DMS153 treated with DMSO at 0.1 percent for 48 hours (cell line): ENCODE results near the gene MED31.
"Not testable (repeated sequence)": the region's sequence is repeated elsewhere in the genome, so short reads cannot be mapped to it uniquely, and the experiment has no call there.

Experiments
- DNase-seq: peaks from one replicate; lab custom pipeline; 2025; ENCODE audit not compliant: unreplicated experiment; lab: John Stamatoyannopoulos, UW

The MED31 gene

DNA sequence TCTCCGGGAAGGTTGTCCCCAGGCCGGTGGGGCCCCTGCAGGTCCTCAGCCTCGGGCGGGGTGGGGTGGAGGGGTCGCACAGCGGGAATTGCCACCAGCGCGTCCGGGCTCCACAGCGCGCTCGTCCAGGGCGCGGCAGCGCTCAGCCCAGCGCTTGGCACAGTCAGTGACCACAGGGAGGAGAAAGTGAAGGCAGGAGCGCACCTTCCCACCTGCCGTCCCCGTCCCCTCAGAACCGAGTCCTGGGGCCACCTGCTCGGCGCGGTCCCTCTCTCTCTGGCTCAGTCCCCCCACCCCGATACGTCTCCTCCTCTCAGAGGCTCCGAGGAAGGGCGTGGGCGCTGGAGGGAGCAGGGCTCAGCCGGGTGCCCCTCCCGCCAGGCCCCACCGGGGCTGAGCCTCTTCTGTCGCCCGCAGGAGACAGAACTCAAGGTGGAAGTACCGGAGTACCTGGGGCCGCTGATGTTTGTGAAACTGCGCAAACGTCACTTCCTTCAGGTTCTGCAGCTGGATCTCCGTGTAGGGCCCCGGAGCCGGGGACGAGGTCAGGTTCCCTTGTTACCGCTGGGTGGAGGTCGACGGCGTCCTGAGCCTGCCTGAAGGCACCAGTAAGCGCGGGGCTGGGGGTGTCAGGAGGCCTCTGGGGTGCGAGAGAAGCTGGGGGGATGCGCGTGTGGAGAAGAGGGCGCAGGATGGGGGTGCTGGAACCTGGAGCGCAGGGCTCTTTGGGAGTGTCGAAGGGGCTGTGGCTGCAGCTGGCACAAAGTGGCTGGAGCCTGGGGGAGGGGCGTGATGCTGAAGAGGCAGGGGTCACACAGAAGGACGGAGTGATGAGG lies 5.6 kb upstream of the MED31 start:
- not testable (repeated sequence) for DNase-seq

DNA sequence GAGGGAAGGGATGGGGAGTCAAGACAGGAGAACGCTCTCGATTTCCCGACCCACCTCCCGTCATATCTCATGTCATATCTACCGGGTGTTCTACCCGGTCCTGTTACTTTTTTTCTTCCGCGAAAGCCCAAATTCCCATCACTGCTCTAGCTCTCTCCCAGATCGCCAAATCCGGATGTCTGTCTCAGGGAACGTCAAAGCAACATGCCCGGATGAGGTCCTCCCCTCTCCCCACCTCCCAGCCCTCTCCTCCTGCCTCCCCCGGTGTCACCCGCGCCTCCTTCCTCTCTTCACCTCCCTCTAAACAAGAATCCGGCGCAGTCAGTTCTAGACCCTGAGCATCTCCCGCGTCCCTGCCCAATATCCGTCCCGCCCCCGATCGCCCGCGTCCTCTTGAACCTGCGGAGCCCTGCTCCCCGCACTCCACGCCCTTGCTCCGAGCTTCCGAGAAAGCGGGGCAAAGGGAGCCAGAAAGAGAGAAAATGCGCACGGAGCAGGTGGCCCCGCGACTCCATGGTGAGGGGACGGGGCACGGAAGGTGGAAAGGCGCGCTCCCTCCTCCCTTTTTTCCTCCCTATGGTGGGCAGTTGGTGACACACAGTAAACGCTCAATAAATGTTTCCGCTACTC lies 4.4 kb upstream of the MED31 start:
- DNase-seq = not testable (repeated sequence)

DNA sequence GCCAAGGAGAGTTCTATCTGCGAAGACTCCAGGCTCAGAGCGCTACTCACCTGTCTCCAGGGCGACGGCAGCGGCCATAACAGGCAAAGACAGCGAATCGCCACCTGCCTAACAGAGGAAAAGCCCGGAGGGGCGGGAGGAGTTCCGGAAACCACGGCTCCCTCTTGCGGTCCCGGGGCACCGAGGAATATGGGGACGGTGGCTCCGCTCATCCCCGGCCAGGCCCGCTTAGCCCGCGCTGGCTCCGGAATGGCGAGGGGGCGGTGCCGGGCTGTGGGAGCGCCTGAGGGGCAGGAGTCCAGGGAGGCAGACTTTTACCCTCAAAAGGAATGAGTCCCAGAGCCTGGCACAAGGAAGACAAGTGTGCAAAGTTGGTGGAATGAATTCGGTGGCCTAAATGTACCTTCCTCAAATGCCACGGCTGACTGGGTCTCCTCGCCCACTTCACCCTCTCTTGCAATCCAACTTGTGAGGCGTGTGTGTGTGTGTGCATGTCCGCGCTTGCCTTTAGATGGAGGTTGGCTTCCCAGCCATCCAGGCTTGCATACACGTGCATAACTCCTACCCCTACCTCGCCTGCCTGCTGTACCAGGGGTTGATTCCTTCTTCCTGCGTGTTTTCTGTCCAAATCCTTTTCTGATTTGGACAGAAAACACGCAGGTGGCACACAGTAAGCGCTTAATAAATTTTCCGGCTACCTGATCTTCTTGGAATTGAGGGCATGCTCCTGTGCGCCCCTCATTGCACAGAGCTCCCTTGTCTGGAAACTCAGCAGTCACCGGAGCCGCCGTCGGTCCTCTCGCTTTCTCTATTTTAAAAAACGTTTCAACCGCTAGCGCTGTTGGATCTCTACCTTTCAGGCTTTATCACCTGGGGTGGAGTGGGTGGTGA lies 3.7 kb upstream of the MED31 start:
- no peak for DNase-seq

DNA sequence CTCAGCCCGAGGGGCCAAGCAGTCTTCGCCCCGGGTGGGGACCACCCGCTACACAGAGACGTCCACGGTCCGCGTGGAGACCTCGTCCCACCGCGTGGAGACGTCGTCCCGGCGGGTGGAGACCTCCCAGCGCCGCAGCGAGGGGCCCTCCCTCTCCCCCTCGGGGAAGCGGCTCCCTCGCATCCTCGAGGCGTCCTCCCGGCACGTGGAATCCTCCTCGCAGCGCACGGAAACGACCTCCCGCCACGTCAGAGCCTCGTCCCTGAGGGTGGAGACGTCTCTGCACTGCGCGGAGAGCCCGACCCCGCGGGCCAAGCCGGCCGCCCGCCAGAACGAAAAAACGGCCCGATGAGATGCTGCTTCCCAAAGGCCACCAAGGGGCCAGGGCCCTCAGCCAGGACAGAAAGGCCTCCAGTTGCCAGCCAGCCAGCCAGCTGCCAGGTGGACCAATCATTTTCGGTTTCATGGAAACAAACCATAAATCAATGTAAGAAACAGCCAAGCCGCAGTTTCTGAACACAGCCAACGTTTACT lies 581 bp upstream of the MED31 start:
- no peak for DNase-seq

DNA sequence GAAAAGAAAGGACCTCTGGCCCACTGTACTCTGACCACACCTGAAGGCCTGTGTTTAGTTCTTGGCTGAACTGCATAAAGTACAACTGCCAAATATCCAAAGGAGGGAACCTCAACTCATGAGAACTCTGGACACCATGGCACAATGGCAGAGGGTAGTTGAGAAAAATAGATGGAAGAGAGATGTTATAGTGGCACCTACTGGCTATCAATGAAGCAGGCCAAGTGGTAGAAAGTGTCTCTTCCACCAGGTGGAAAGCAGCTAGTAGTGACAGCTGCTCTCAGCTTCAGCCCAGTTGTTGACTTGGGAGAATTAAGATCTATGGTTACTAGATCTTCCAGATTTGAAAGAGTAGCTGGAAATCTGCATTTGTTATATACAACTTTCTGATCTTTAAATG lies 3.2 kb downstream of the MED31 start:
- no peak for DNase-seq

DNA sequence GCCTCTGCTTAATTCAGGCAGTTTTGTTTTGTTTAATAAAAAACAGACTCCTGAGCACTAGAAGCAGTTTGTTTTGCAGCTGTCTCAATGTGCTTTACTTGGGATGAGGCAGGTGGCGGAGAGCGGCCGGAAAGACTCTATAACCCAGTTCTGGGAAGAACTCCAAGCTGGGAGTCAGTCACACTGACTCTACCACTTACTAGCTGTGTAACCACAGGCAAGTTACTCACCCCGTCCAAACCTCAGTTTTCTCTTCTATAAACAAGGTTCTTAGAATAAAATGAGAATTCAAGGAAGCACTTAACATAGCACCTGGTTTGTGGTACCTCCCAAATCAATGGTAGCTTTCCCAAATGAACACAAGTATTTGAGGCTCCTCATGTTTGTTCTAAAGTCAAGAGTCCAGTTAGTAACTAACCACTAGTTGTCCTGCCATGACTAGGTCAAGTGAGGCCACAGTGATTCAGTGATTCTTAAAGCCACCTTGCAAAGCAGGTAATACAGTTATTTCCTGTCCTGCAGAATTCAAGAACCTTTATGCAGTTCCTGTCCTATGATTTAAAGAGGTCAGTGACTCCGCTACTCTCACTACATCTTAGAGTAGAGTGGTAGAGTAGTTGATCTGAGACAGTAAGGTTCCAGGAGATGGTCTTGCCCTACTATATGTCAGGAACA lies 7.8 kb downstream of the MED31 start:
- DNase-seq = no peak

DNA sequence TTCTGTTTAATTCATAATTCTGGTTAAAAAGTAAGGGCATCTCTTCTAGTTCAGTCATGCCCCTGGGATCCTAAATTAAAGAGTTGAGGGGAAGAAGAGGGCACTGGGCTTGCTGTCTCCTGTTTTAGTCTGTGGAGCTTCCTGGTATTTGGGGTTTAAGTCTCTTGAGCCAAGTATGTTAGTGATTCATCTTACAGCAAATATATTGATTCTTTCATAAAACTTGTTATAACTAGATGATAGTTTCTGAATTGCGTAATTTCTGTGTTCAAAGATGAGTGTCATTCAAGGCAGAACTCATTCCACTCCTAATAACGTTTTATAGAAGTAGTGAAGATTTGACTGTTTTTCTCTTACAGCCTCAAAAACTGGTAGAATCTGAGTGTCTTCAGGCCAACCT lies 8.8 kb downstream of the MED31 start:
- no peak for DNase-seq

DNA sequence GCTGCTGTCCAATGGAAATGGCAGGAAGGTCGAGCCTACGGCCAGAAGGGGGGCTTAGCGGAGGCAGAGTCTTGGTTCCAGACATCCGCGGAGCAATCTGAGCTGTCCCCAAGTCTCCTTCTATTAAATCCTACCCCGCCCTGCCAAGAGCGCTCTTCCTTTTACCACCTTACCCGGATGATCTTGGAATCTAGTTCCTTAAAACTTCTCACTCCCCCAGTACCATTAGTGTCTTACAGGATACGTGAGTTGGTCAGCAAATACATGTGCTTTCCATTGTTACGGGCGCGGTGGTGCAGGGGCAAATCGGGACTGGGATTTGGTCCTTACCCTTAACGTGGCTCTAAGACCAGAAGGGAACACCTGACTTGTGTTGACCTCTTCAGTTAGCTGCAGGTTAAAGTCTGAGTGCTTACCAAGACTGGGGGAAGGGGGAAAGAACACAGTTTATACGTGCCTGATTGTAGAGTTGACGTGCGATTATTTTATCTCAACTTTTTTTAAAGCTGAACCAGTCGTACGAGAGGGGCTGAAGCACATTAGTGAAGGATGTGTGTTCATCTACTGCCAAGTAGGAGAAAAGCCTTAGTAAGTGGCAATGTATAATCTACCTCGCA lies 10.1 kb downstream of the MED31 start:
- DNase-seq = no peak

DNA sequence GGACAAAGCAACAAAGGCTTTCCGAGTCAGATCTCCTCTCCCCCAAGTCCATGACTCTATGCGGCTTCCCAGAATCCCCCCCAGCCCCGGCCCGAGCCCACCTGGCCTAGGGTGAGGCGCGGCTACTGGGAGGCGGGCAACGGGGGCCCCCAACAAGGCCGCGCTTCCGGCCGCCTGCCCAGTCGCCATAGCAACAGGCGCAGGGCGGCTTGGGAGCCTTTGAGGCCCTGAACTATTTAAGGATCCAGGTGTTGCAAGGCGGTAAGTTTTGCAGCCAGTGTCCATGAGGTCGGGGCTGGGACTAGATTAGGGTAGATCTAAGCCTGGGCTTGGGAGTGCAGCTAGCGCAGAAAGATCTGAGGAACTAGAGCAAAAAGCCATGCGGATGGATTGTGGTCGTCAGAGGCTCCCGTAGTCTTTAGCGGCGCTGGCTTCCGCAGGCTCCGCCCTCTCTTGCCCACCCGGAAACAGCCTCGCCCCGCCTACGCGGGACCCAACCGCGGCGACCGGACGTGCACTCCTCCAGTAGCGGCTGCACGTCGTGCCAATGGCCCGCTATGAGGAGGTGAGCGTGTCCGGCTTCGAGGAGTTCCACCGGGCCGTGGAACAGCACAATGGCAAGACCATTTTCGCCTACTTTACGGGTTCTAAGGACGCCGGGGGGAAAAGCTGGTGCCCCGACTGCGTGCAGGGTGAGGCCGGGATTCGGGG lies 10.7 kb downstream of the MED31 start, which contains the start of the genes KIAA0753 and TXNDC17:
Gene KIAA0753, minus strand, starts transcription at position 176 of the 711 bp plus-strand sequence. CDS start 5,608 bp downstream, outside the sequence.
Gene TXNDC17, plus strand, starts transcription at position 525 of the 711 bp plus-strand sequence. Its CDS starts 23 bp downstream, at position 548.
- DNase-seq = peak; percentile 36

DNA sequence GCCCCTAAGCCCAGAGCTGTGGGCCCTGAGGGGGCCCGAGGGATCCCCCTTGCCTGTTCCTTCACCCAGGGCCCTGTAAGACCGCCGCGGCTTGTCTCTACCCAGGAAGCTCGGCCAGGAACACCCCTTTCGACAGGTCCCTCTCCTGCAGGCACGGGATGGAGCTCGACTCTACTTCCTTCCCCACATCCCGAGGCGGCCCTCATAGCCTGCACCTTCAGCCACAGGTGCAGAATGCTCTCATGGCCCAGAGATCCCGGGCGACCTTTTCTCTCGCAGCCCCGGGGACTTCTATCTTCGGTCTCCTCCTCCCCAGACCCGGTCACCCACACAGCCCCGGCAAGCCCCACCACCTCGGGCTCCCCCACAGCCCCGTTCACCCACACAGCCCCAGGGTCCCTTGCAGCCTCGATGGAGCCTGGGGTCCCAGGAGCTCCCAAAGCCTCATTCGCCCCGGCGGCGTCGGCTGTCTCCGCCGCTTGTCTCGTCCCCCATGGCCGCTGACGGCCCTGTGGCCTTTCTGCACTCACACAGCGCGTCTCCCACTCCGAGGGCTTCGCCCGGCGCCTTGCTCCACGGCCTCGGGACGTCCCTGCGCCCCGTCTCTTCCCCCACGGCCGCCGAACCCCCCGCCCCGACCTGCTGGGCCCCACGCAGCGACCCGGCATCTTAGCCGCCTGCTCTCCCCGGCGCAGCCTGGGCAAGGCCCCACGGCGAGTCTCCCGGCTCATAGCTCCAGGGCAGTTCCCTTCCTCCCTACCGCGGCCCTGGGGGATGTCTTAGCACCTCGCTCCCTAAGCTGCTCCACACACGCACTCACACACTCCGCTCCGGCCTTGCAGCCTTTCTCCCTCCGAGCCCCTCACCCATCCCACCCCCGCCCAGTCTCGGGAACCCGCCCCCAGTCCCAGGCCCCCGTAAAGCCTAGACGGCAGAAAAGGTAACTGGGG lies 11.5 kb downstream of the MED31 start:
- no peak for DNase-seq

DNA sequence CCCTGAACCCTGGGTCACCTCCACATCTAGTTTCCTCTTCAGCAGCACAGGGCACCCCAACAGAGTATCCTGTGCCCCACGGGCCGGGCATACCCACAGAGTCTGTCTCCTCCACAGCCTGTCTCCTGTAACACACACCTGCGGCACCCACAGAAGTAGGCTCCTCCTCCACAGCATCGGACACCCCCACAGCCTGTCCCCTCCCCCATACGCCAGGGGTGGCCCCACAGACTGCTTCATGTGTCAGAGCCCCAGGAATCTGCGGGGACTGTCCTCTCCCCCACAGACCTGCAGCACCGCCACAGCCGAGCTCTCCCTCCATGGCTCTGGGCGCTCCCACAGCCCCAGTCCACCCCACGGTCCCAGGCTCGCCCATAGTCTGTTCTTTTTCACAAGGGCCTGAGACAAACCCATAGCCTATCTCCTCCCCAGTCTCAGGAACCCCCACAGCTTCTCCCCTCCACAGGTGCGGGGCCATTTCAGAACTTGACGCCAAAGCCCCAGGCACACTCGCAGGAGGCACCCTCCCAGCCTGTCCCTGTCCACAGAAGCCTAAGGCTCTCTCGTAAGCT lies 12.3 kb downstream of the MED31 start:
- DNase-seq = no peak

DNA sequence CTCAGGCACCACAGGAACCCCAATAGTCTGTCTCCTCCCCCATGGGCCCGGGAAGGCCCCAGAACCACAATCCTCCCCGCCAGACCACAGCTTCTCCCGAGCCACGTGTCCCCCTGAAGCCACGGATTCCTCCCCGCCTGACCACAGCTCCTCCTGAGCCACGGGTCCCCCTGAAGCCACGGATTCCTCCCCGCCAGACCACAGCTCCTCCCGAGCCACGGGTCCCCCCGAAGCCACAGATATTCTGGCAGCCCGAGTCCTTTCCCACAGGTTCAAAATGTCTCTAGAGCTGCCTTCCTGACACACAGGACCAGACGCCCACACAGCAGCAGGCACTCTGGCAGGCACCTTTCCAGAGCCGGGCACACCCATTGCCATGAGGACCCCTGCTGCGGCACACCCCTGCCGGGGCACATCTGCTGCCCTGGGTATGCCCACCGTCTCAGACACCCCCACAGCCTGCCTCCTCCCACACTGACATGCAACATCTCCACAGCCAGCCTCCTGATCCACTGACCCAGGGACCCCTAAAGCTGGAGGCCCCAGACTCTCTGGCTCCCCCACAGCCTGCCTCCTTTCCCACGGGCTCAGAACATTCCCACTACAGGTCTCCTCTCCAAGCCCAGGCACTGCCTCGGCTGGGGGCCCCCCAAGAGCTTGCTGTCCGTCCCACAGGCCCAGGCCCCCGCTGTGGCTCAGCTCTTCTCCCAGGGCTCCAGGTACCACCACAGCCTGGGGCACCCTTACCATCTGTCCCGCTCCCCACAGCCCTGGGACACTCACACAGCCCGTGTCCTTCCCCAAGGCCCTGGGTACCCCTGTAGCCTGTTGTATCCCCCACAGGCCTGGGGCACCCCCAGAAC lies 13.1 kb downstream of the MED31 start:
- no peak for DNase-seq

DNA sequence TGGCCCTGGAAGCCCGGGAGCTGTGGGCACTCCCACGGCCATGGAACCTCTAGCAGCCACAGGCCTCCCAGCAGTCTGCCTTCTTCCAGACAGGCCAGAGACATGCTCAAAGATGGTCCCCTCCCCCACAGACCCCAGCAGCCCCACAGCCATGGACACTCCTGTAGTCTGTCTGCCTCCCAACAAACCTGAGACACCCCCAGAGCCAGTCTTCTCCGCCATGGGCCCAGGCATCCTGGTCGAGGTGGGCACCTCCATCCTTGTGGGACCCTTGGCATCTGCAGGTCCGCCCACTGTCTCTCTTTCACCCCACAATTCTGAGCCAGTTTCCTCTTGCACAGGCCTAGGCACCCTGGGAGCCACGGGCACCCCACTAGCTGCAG lies 14.0 kb downstream of the MED31 start:
- no peak for DNase-seq

DNA sequence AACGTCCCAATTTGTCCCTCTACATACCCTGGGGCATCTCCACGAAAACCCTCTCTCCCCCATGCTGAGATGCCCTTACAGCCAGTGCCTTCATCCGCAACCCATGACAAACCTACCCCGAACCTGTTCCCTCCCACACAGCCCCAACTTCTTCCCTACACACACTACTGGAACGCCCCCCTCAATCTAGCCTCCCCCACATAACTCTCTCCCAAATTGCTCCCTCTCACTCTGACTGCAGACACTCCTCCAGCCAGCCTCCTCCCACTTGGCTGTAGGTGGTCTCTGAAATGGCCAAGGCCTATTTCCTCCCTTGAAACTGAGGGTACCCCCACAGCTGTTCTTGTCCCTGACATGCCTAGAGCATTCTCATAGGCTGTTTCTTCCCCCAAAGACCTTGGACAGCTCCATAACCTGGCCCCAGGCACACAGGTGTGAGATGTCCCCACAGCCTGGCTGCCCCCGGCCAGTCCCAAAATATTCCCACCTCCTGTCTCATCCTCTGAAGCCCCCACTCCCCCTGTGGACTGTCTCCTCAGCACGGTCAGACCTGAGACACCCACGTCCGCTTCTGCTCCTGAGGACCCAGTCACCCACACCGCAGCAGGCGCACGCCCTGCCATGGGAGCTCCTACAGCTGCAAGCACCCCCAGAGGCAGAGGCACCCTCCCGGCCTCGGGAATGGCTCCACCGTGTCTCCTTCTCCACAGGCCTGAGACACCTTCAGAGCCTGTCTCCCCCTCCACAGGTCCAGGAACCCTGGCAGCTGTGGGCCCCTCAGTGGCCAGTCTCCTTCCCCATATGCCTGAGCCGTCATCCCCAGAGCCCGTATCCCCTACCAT lies 14.6 kb downstream of the MED31 start:
- no peak for DNase-seq

DNA sequence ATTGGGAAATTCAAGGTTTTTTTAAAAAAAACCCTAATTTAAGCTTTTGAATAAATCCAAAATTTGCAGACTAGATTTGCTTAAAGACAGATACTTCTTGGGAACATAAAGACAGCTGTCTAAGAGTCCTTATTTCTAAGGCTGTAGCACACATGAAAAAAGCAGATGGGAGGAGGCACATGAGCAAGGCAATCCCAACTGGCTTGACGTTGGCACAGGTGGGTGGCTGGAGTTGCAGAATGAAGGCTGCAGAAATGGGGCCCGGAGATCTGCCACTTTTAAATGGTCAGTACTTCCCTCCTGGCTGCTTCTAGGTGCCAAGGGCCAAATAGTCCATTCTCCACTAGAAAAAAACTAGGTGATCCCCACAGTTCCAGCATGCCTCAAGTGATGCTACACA lies 15.3 kb downstream of the MED31 start:
- DNase-seq = no peak

DNA sequence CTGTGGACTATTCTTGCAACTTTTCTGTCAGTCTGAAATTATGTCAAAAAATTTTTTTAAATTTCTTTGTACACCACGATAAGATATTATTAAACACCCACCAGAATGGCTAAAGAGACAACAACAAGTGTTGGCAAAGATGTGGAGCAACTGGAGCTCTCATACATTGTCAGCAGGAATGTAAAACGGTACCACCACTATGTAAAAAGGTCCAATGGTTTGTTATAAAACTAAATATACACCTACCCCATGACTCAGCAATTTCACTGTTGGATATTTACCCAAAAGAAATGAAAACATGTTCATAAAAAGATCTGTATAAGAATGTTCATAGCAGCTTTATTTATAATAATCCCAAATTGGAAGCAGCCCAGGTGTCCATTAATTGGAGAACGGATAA lies 18.1 kb downstream of the MED31 start:
- DNase-seq = no peak
